H1 (cell line): ENCODE measurements around the gene RYR3. TPM values are rescaled to one million over a fixed set of nuclear protein-coding genes. Genes with fewer than 3 reads are reported as not detected.

Experiments
- CTCF ChIA-PET: fragments of 300-600 bp; sonication (Branson Sonifier 250); formaldehyde crosslinking; loops from one replicate; lab custom pipeline; 2021; ENCODE audit not compliant: partially characterized antibody; lab: Charles Lee
- POLR2A ChIA-PET: fragments of 300-600 bp; sonication (Branson Sonifier 250); formaldehyde crosslinking; loops from one replicate; lab custom pipeline; 2021; ENCODE audit warnings: inconsistent platforms; ENCODE audit not compliant: partially characterized antibody; lab: Charles Lee
- DNase-seq, 2 experiments: peaks; one replicate each; pipeline versions ENCODE4 v3.0.0 to v3.0.0-alpha.2; 2010 to 2022; ENCODE audit warnings: low spot score in 2 of 2, low read depth in 1 of 2, mixed read lengths in 1 of 2
- FAIRE-seq: peaks from 2 replicates; lab custom pipeline; 2011; peaks lifted over from hg19 to GRCh38; lab: Jason Lieb, UNC
- H2AFZ ChIP-seq: 2 replicates; pipeline ENCODE4 v1.8.1; 2012; ENCODE audit warnings: low read length, inconsistent platforms
- H2AK5ac ChIP-seq: 2 replicates; pipeline ENCODE4 v1.6.1; 2013; ENCODE audit warnings: low read depth, low read length
- H2BK120ac ChIP-seq: replicated peaks from 2 replicates; pipeline ENCODE3; 2013; ENCODE audit warnings: low read depth, low read length, inconsistent platforms
- H2BK12ac ChIP-seq: 2 replicates; pipeline ENCODE4 v1.6.1; 2013; ENCODE audit warnings: low read depth, low read length
- H2BK15ac ChIP-seq: 2 replicates; pipeline ENCODE4 v1.6.1; 2013; ENCODE audit warnings: low read length
- H2BK20ac ChIP-seq: 2 replicates; pipeline ENCODE4 v1.6.1; 2013; ENCODE audit warnings: low read length
- H2BK5ac ChIP-seq: 2 replicates; pipeline ENCODE4 v1.6.1; 2013; ENCODE audit warnings: low read depth, low read length
- H3K14ac ChIP-seq: 2 replicates; pipeline ENCODE4 v1.6.1; 2013; ENCODE audit warnings: inconsistent platforms; ENCODE audit not compliant: insufficient read length
- H3K18ac ChIP-seq: 2 replicates; pipeline ENCODE4 v1.6.1; 2013; ENCODE audit warnings: low read length; ENCODE audit errors: extremely low read depth
- H3K23ac ChIP-seq: 2 replicates; pipeline ENCODE4 v1.6.1; 2013; ENCODE audit warnings: inconsistent platforms; ENCODE audit not compliant: insufficient read length
- H3K23me2 ChIP-seq: 2 replicates; pipeline ENCODE4 v1.6.1; 2013; ENCODE audit warnings: low read depth, low read length
- H3K27ac ChIP-seq: 2 replicates; pipeline ENCODE4 v1.6.1; 2011; ENCODE audit warnings: low read depth, low read length, inconsistent platforms
- H3K27me3 ChIP-seq, 4 experiments: replicated peaks in 1 of 4; 1 replicate in 1 of 4; 2 replicates in 3 of 4; pipeline versions ENCODE4 v1.6.1 to v1.8.1; 2011 to 2013; ENCODE audit warnings: low read length in 3 of 4, mild to moderate bottlenecking in 3 of 4, inconsistent platforms in 2 of 4, mixed read lengths in 2 of 4, moderate library complexity in 1 of 4; ENCODE audit not compliant: control insufficient read depth in 3 of 4, insufficient read depth in 3 of 4; ENCODE audit errors: extremely low read depth in 1 of 4
- H3K36me3 ChIP-seq, 4 experiments: 2 replicates each; pipeline versions ENCODE4 v1.6.1 to v1.8.1; 2011 to 2013; ENCODE audit warnings: mild to moderate bottlenecking in 4 of 4, low read length in 3 of 4, moderate library complexity in 2 of 4, control low read depth in 1 of 4, inconsistent platforms in 1 of 4; ENCODE audit not compliant: insufficient read depth in 4 of 4, control insufficient read depth in 2 of 4
- H3K4ac ChIP-seq: replicated peaks from 2 replicates; pipeline ENCODE3; 2013; ENCODE audit warnings: low read length, low read depth, mixed read lengths, inconsistent platforms; ENCODE audit not compliant: insufficient read length
- H3K4me1 ChIP-seq, 4 experiments: replicated peaks in 1 of 4; 1 replicate in 1 of 4; 2 replicates in 3 of 4; pipeline versions ENCODE4 v1.6.1 to v1.8.1; 2011 to 2013; ENCODE audit warnings: low read length in 3 of 4, inconsistent platforms in 2 of 4, mixed read lengths in 1 of 4; ENCODE audit not compliant: insufficient read depth in 4 of 4, control insufficient read depth in 3 of 4
- H3K4me2 ChIP-seq, 2 experiments: 2 replicates each; pipeline versions ENCODE4 v1.6.1 to v1.8.1; 2011 to 2013; ENCODE audit warnings: low read depth in 2 of 2, low read length in 2 of 2, control low read depth in 1 of 2, inconsistent platforms in 1 of 2, mild to moderate bottlenecking in 1 of 2; ENCODE audit not compliant: insufficient read depth in 1 of 2
- H3K4me3 ChIP-seq, 4 experiments: fragments of 200-600, 300-600 bp in 1 of 4; sonication (generic), shearing (Covaris generic), sonication (Bioruptor Twin) in 1 of 4; 2 replicates each; pipeline versions ENCODE4 v1.5.1 to v1.8.1; 2011 to 2016; ENCODE audit warnings: low read length in 4 of 4, low read depth in 3 of 4, control low read depth in 2 of 4, inconsistent platforms in 2 of 4, mild to moderate bottlenecking in 2 of 4, mixed read lengths in 1 of 4, moderate library complexity in 1 of 4; ENCODE audit not compliant: insufficient read depth in 2 of 4; ENCODE audit errors: extremely low read depth in 1 of 4
- H3K56ac ChIP-seq: replicated peaks from 2 replicates; pipeline ENCODE3; 2013; ENCODE audit warnings: low read depth, mild to moderate bottlenecking, mixed read lengths, low read length, inconsistent platforms; ENCODE audit not compliant: insufficient read length
- H3K79me1 ChIP-seq: 2 replicates; pipeline ENCODE4 v1.6.1; 2013; ENCODE audit warnings: low read depth, low read length, control low read depth
- H3K79me2 ChIP-seq, 2 experiments: 2 replicates each; pipeline versions ENCODE4 v1.6.1 to v1.8.1; 2012 to 2013; ENCODE audit warnings: low read length in 2 of 2, mild to moderate bottlenecking in 2 of 2, inconsistent platforms in 1 of 2; ENCODE audit not compliant: insufficient read depth in 2 of 2, control insufficient read depth in 1 of 2
- H3K9ac ChIP-seq, 4 experiments: replicated peaks in 1 of 4; 1 replicate in 1 of 4; 2 replicates in 3 of 4; pipeline versions ENCODE4 v1.6.1 to v1.8.1; 2011 to 2013; ENCODE audit warnings: low read depth in 3 of 4, low read length in 3 of 4, control low read depth in 2 of 4, mild to moderate bottlenecking in 2 of 4, moderate library complexity in 2 of 4, inconsistent platforms in 1 of 4; ENCODE audit errors: extremely low read depth in 1 of 4
- H3K9me3 ChIP-seq, 2 experiments: 2 replicates each; pipeline versions ENCODE4 v1.6.1 to v1.8.1; 2012 to 2013; ENCODE audit warnings: mild to moderate bottlenecking in 2 of 2, moderate library complexity in 2 of 2, control low read depth in 1 of 2, inconsistent platforms in 1 of 2, low read depth in 1 of 2, low read length in 1 of 2, mixed read lengths in 1 of 2; ENCODE audit not compliant: insufficient read depth in 2 of 2
- H4K20me1 ChIP-seq, 2 experiments: replicated peaks in 1 of 2; 2 replicates each; pipeline versions ENCODE3 to v1.8.1; 2011 to 2013; ENCODE audit warnings: inconsistent platforms in 2 of 2, low read length in 2 of 2, mild to moderate bottlenecking in 1 of 2; ENCODE audit not compliant: insufficient read depth in 2 of 2, control insufficient read depth in 1 of 2
- H4K5ac ChIP-seq: 2 replicates; pipeline ENCODE4 v1.6.1; 2013; ENCODE audit warnings: low read length, low read depth, mixed read lengths, inconsistent platforms; ENCODE audit not compliant: insufficient read length
- H4K8ac ChIP-seq: 2 replicates; pipeline ENCODE4 v1.8.0; 2013; ENCODE audit warnings: mild to moderate bottlenecking, moderate library complexity, low read length, inconsistent platforms; ENCODE audit not compliant: insufficient read depth; ENCODE audit errors: extremely low read depth
- H4K91ac ChIP-seq: replicated peaks from 2 replicates; pipeline ENCODE3; 2013; ENCODE audit warnings: low read length, mixed read lengths, inconsistent platforms; ENCODE audit not compliant: insufficient read length
- EZH2 ChIP-seq: fragments of 200-600 bp; sonication (generic); IDR thresholded peaks from 2 replicates; pipeline ENCODE4 v1.7.1; 2012; ENCODE audit warnings: low read depth, mild to moderate bottlenecking, moderate library complexity, low read length, inconsistent platforms; ENCODE audit not compliant: severe bottlenecking
- HDAC2 ChIP-seq, 2 experiments: fragments of 300-600 bp in 1 of 2; sonication (generic) in 1 of 2; IDR thresholded peaks; 2 replicates each; pipeline ENCODE4 v1.6.1; 2011 to 2012; ENCODE audit warnings: low read depth in 2 of 2, low read length in 2 of 2, mild to moderate bottlenecking in 2 of 2, moderate library complexity in 2 of 2, borderline replicate concordance in 1 of 2, inconsistent platforms in 1 of 2
- JUN ChIP-seq: IDR thresholded peaks from 2 replicates; pipeline ENCODE4 v1.6.1; 2011; ENCODE audit warnings: low read depth, mild to moderate bottlenecking, improper control_type of control experiment, low read length
- JUND ChIP-seq: IDR thresholded peaks from 2 replicates; pipeline ENCODE4 v1.6.1; 2011; ENCODE audit warnings: mild to moderate bottlenecking, improper control_type of control experiment, low read length
- KDM5A ChIP-seq: fragments of 200-600 bp; IDR thresholded peaks from 2 replicates; pipeline ENCODE4 v1.7.1; 2012; ENCODE audit warnings: mild to moderate bottlenecking, low read length, inconsistent platforms, mixed read lengths
- RNF2 ChIP-seq: fragments of 200-900, 300-1000 bp; sonication (generic); IDR thresholded peaks from 2 replicates; pipeline ENCODE4 v1.7.1; 2016; ENCODE audit warnings: borderline replicate concordance, low read depth, mild to moderate bottlenecking, antibody characterized with exemption, low read length; ENCODE audit not compliant: poor library complexity, severe bottlenecking; ENCODE audit errors: missing control alignments
- SIRT6 ChIP-seq: IDR thresholded peaks from one replicate; pipeline ENCODE4 v1.7.1; 2012; ENCODE audit warnings: low read length, inconsistent platforms
- SUZ12 ChIP-seq: fragments of 200-600 bp; sonication (generic); IDR thresholded peaks from 2 replicates; pipeline ENCODE4 v1.6.1; 2012; ENCODE audit warnings: mild to moderate bottlenecking, inconsistent platforms, low read length, moderate library complexity, mixed read lengths
- TAF7 ChIP-seq: optimal IDR thresholded peaks from 2 replicates; pipeline ENCODE3; 2011; ENCODE audit warnings: low read depth, mild to moderate bottlenecking, inconsistent platforms, low read length, moderate library complexity, borderline replicate concordance
- TCF12 ChIP-seq: IDR thresholded peaks from 2 replicates; pipeline ENCODE4 v1.6.1; 2011; ENCODE audit warnings: low read depth, mild to moderate bottlenecking, low read length
- WGBS, 2 experiments: shearing (Covaris generic) in 1 of 2; methylation state at CpG; one replicate each; pipeline versions ENCODE4 v1.1.6 to v1.1.7; 2013 to 2015; ENCODE audit warnings: low lambda C conversion rate in 2 of 2, mixed read lengths in 2 of 2, inconsistent platforms in 1 of 2, low coverage in 1 of 2, missing lambda C conversion rate in 1 of 2; ENCODE audit not compliant: insufficient replicate concordance in 2 of 2, insufficient coverage in 1 of 2, insufficient read length in 1 of 2; ENCODE audit errors: extremely low coverage in 1 of 2, missing lambda C conversion rate in 1 of 2; 5-methylcytosine and 5-hydroxymethylcytosine counted together
- polyA plus RNA-seq, 7 experiments: library from polyadenylated mRNA; depleted of rRNA in 3 of 7; stranded (reverse) in 5 of 7; unstranded in 2 of 7; fragments of >200 nt in 5 of 7; fragments of 200-250 nt in 2 of 7; gene quantifications; 1 replicate in 5 of 7; 2 replicates in 1 of 7; 4 replicates in 1 of 7; pipeline versions ENCODE4 v1.2.1 to v1.2.3, GENCODE V29; 2011 to 2013; ENCODE audit warnings: missing spikeins in 2 of 7, mixed read lengths in 2 of 7
- total RNA-seq: library from RNA; stranded (reverse); fragmentation: NEBNext Ultra II Directional; extraction: Animal tissue kit (Norgen Biotek cat#: 25700); gene quantifications from 2 replicates; pipeline ENCODE4 v1.2.1, GENCODE V29; 2021

RYR3 gene
- total and polyA plus RNA-seq, 2 of the 8 experiments (the other 6 are each of a cell fraction or from before 2014, with no cell fraction given): 0.33 to 3.4 TPM

- Histone ChIP-seq H4K8ac (no peak overlapping the region), H3K4me1 (peaks cover 0 to 6% (median 5%) of the 10 kb centered on the region in 4 experiments; a peak in 6 of 7 replicates), H3K27me3 (peaks cover 11 to 30% (median 27%) of the 10 kb centered on the region in 4 experiments), H3K79me1 (no peaks in the 10 kb centered on the region), H3K23ac (no peak overlapping the region), H4K20me1 (no peaks in the 10 kb centered on the region), H3K4me2 (no peak overlapping the region; a peak in 1 of 4 replicates), H3K18ac (no peak overlapping the region), H2BK120ac (no peak overlapping the region), H3K56ac (no peak overlapping the region), H3K23me2 (peaks cover 16% of the 10 kb centered on the region; the same call in 1 of the 2 replicates), H2AK5ac (no peak overlapping the region), H2BK5ac (no peak overlapping the region), H3K9me3 (no peaks in the 10 kb centered on the region), H3K4me3 (no peak overlapping the region), H2BK12ac (no peak overlapping the region), H2BK20ac (no peak overlapping the region), H2BK15ac (no peak overlapping the region), H3K79me2 (no peaks in the 10 kb centered on the region), H3K14ac (no peak overlapping the region), H4K91ac (no peak overlapping the region), H3K9ac (no peak overlapping the region), H3K4ac (no peak overlapping the region), H3K27ac (no peak overlapping the region), H4K5ac (no peak overlapping the region), H2AFZ (no peak overlapping the region), H3K36me3 (no peaks in the 10 kb centered on the region)
- POLR2A ChIA-PET: no interaction called here
- 76% methylated on average over 7 of the region's 7 CpGs; no CpG with 5 or more reads in 1 of the 2 experiments for WGBS, 2 experiments
- DNase-seq: no peak
- CTCF ChIA-PET: interaction anchor here (0.6 to 2.0 kb wide), 9 partner anchors 19 to 423 kb away, joined by 3 to 4 read pairs (median 3); no protein-coding TSS in a partner anchor
- FAIRE-seq: no peak
- no peak for TF ChIP-seq JUN
- no peak for TF ChIP-seq JUND
- TF ChIP-seq EZH2: no peak
- no peak for TF ChIP-seq TAF7
- no peak for TF ChIP-seq SIRT6
- TF ChIP-seq KDM5A: no peak
- no peak for TF ChIP-seq SUZ12
- TF ChIP-seq RNF2: no peak
- TF ChIP-seq TCF12: no peak
- TF ChIP-seq HDAC2 (IDR thresholded peaks at IDR 0.05; ENCODE audit: borderline replicate concordance in 1 of 2, low read depth in 2 of 2, low read length in 2 of 2): no peak
Measured at GRCh38 chr15:33315044-33315443, 4.3 kb downstream of the RYR3 start.
